GM12878 (cell line): ENCODE measurements around the gene SEMA4A. TPM values are rescaled to one million over a fixed set of nuclear protein-coding genes. Genes with fewer than 3 reads are reported as not detected.

Experiments
- ATAC-seq: fragments of 200-7000 bp; cut with Tn5 transposase; 3 replicates; pipeline ENCODE4 v1.9.1; 2020; ENCODE audit warnings: mild to moderate bottlenecking, moderate library complexity
- BruUV-seq: library from RNA; stranded (reverse); fragments of 400-500 nt; replicated peaks from 2 replicates; lab custom pipeline; 2021; lab: Mats Ljungman, UMichigan
- CTCF ChIA-PET: fragments of 300-600 bp; sonication (Branson Sonifier 250); formaldehyde crosslinking; extraction: SDS; loops from one replicate; lab custom pipeline; 2021; ENCODE audit warnings: inconsistent platforms; lab: Yijun Ruan, JAX
- POLR2A ChIA-PET: fragments of 350-600 bp; formaldehyde crosslinking; extraction: SDS; loops from one replicate; lab custom pipeline; 2021; ENCODE audit warnings: inconsistent platforms; lab: Charles Lee
- RAD21 ChIA-PET: fragments of 300-600 bp; sonication (Branson Sonifier 250); formaldehyde crosslinking; loops from one replicate; lab custom pipeline; 2023; ENCODE audit warnings: antibody characterized with exemption; ENCODE audit not compliant: unreplicated experiment; lab: Charles Lee
- SMC1A ChIA-PET: fragments of 300-600 bp; sonication (Branson Sonifier 250); formaldehyde crosslinking; loops from one replicate; lab custom pipeline; 2023; ENCODE audit not compliant: unreplicated experiment, uncharacterized antibody; lab: Charles Lee
- DNase-seq: peaks from one replicate; pipeline ENCODE4 v3.0.0-alpha.2; 2011; ENCODE audit warnings: low read depth, low spot score
- FAIRE-seq: peaks from 3 replicates; lab custom pipeline; 2011; peaks lifted over from hg19 to GRCh38; lab: Jason Lieb, UNC
- H2AFZ ChIP-seq: 2 replicates; pipeline ENCODE4 v1.6.0; 2011; ENCODE audit warnings: low read depth, low read length, control low read depth; ENCODE audit not compliant: control insufficient read depth
- H3K27ac ChIP-seq: 2 replicates; pipeline ENCODE4 v1.5.1; 2011; ENCODE audit warnings: control low read depth; ENCODE audit not compliant: control insufficient read depth, insufficient read depth
- H3K27me3 ChIP-seq, 2 experiments: replicated peaks in 1 of 2; 2 replicates each; pipeline versions ENCODE4 v1.6.0 to v1.6.1; 2011; ENCODE audit warnings: low read length in 1 of 2; ENCODE audit not compliant: control insufficient read depth in 2 of 2, insufficient read depth in 2 of 2
- H3K36me3 ChIP-seq, 2 experiments: 2 replicates each; pipeline ENCODE4 v1.5.1; 2011; ENCODE audit warnings: low read length in 1 of 2; ENCODE audit not compliant: control insufficient read depth in 2 of 2, insufficient read depth in 2 of 2
- H3K4me1 ChIP-seq: 2 replicates; pipeline ENCODE4 v1.6.1; 2011; ENCODE audit warnings: mild to moderate bottlenecking, low read length, moderate library complexity, mixed read lengths; ENCODE audit not compliant: control insufficient read depth, insufficient read depth
- H3K4me2 ChIP-seq: 2 replicates; pipeline ENCODE4 v1.6.0; 2011; ENCODE audit warnings: control low read depth; ENCODE audit not compliant: control insufficient read depth, insufficient read depth
- H3K4me3 ChIP-seq: fragments of 200-600 bp; sonication (generic); 2 replicates; pipeline ENCODE4 v1.5.1; 2016
- H3K79me2 ChIP-seq: 2 replicates; pipeline ENCODE4 v1.6.0; 2011; ENCODE audit warnings: low read length; ENCODE audit not compliant: control insufficient read depth, insufficient read depth
- H3K9ac ChIP-seq: 2 replicates; pipeline ENCODE4 v1.8.0; 2011; ENCODE audit warnings: low read length, control low read depth, mixed read lengths; ENCODE audit not compliant: control insufficient read depth, insufficient read depth
- H3K9me3 ChIP-seq: replicated peaks from 3 replicates; pipeline ENCODE4 v1.5.1; 2011; ENCODE audit warnings: mild to moderate bottlenecking, low read length; ENCODE audit not compliant: control insufficient read depth, insufficient read depth
- H4K20me1 ChIP-seq: 2 replicates; pipeline ENCODE4 v1.6.0; 2011; ENCODE audit not compliant: control insufficient read depth, insufficient read depth
- BCL11A ChIP-seq: IDR thresholded peaks from 2 replicates; pipeline ENCODE4 v1.6.1; 2011; ENCODE audit warnings: low read depth, low read length
- ETV6 ChIP-seq, 2 experiments: fragments of 450-650 bp in 1 of 2; IDR thresholded peaks in 1 of 2; conservative IDR thresholded peaks in 1 of 2; 2 replicates each; pipeline ENCODE4 v1.6.1; 2014; ENCODE audit warnings: antibody characterized with exemption in 1 of 2, borderline replicate concordance in 1 of 2, low read depth in 1 of 2, mild to moderate bottlenecking in 1 of 2, moderate library complexity in 1 of 2
- HDGF ChIP-seq: fragments of 450-650 bp; IDR thresholded peaks from 2 replicates; pipeline ENCODE4 v1.6.1; 2016; ENCODE audit warnings: antibody characterized with exemption
- IKZF1 ChIP-seq: fragments of 450-650 bp; conservative IDR thresholded peaks from 2 replicates; pipeline ENCODE4 v1.6.1; 2017; ENCODE audit warnings: antibody characterized with exemption, mild to moderate bottlenecking
- MEF2B ChIP-seq: fragments of 450-650 bp; IDR thresholded peaks from 2 replicates; pipeline ENCODE4 v1.6.1; 2018; ENCODE audit warnings: mild to moderate bottlenecking, moderate library complexity; ENCODE audit not compliant: partially characterized antibody, poor library complexity, severe bottlenecking
- MTA2 ChIP-seq: fragments of 450-650 bp; IDR thresholded peaks from 2 replicates; pipeline ENCODE4 v1.6.1; 2016; ENCODE audit warnings: low read depth, mild to moderate bottlenecking, moderate library complexity
- NFYA ChIP-seq: IDR thresholded peaks from 2 replicates; pipeline ENCODE4 v1.6.1; 2011; ENCODE audit warnings: low read depth, mild to moderate bottlenecking, low read length, improper control_type of control experiment, borderline replicate concordance
- NR2C1 ChIP-seq: fragments of 450-650 bp; IDR thresholded peaks from 2 replicates; pipeline ENCODE4 v1.6.1; 2017; ENCODE audit warnings: antibody characterized with exemption, mild to moderate bottlenecking, moderate library complexity
- RB1 ChIP-seq: fragments of 450-650 bp; formaldehyde crosslinking; IDR thresholded peaks from 2 replicates; pipeline ENCODE4 v1.6.1; 2017; ENCODE audit warnings: mild to moderate bottlenecking, borderline replicate concordance
- RFX5 ChIP-seq: IDR thresholded peaks from 2 replicates; pipeline ENCODE4 v1.6.1; 2011; ENCODE audit warnings: low read depth, low read length, improper control_type of control experiment
- RUNX3 ChIP-seq: IDR thresholded peaks from 2 replicates; pipeline ENCODE4 v1.6.1; 2012; ENCODE audit warnings: low read length, inconsistent platforms
- TCF7 ChIP-seq: IDR thresholded peaks from 2 replicates; pipeline ENCODE4 v1.6.1; 2014; ENCODE audit warnings: antibody characterized with exemption, borderline replicate concordance
- YY1 ChIP-seq: IDR thresholded peaks from 2 replicates; pipeline ENCODE4 v1.6.1; 2011; ENCODE audit warnings: low read depth, mild to moderate bottlenecking, low read length
- WGBS: methylation state at CpG from one replicate; pipeline ENCODE4 v1.1.6; 2016; ENCODE audit warnings: low lambda C conversion rate; ENCODE audit not compliant: insufficient replicate concordance, insufficient coverage; ENCODE audit errors: missing lambda C conversion rate; 5-methylcytosine and 5-hydroxymethylcytosine counted together
- in situ Hi-C: fragments of 300-500 bp; cut with MboI; formaldehyde crosslinking; loops from 9 replicates; pipeline ENCODE4 v1.14.3; 2018; ENCODE audit warnings: mixed read lengths
- intact Hi-C: fragments of 100-400 bp; cut with micrococcal nuclease; formaldehyde crosslinking; loops from one replicate; pipeline ENCODE4 v1.14.2; 2022; ENCODE audit not compliant: unreplicated experiment
- polyA plus RNA-seq, 11 experiments: library from polyadenylated mRNA; depleted of rRNA in 4 of 11; unstranded in 6 of 11; stranded (reverse) in 5 of 11; fragments of >200 nt; fragmentation: Nextera tagmentation in 4 of 11; fragmentation: Illumina TruSeq in 1 of 11; extraction: Ambion mirVana in 4 of 11; extraction: Trizol in 1 of 11; gene quantifications; 1 replicate in 1 of 11; 2 replicates in 10 of 11; pipeline versions ENCODE4 v1.2.1 to v1.2.3, GENCODE V29; 2011 to 2016; ENCODE audit warnings: inconsistent platforms in 2 of 11, missing spikeins in 2 of 11, low read depth in 1 of 11
- total RNA-seq, 4 experiments: library from RNA; depleted of rRNA in 3 of 4; stranded (reverse); fragments of >200 nt in 3 of 4; fragmentation: Illumina TruSeq in 1 of 4; extraction: Trizol in 1 of 4; gene quantifications; 2 replicates each; pipeline versions ENCODE4 v1.2.1 to v1.2.3, GENCODE V29; 2013 to 2021
- TF ChIP-seq, protein P1 (sequence below): fragments of 450-650 bp; IDR thresholded peaks from 2 replicates; pipeline ENCODE4 v1.6.1; 2018; ENCODE audit warnings: mild to moderate bottlenecking, low read depth, moderate library complexity; ENCODE audit not compliant: partially characterized antibody
- TF ChIP-seq, protein P2 (sequence below): fragments of 450-650 bp; IDR thresholded peaks from 2 replicates; pipeline ENCODE4 v1.6.1; 2016; ENCODE audit warnings: mild to moderate bottlenecking
- TF ChIP-seq, protein P3 (sequence below): fragments of 450-650 bp; formaldehyde crosslinking; IDR thresholded peaks from 2 replicates; pipeline ENCODE4 v1.4.0; 2020; ENCODE audit warnings: mild to moderate bottlenecking, moderate library complexity

Gene SEMA4A
- total and polyA plus RNA-seq, 10 of the 15 experiments (the other 5 are each of a cell fraction or from before 2014, with no cell fraction given): 2.6 to 64.2 (median 32.8) TPM

DNA sequence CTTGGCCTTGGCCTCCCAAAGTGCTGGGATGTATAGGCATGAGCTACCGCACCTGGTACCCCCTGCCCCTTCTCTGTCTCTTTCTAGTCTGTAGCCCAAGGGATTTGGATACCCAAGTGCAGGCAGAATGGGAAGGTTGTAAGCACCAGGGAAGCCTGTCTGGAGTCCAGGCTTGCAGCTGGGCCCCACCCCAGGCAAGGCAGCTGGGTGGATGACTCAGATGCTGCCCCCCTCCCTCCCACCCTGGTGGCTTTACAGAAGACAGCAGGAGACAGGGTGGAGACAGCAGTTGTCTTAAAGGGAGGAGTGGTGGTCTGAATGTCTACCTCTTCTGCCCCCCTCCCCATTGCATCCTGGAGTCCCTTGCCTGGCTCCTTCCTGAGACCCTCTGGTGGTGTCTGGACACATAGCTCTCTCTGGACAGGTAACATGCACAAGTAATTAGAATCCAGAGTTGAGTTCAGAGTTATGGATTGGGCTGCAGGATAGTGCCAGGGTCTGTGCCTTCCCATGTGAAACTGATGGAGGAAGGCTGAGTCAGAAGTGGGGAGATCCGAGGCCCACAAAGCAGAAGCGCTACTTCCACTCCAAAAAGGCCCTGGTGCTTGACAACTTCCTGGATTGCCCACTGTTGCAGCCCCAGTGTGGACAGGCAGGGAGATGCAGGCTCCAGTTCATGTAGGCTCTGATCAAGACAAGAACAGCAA is 33.7 kb upstream of the SEMA4A start:
- ChIA-PET CTCF (interaction anchor here (1.3 to 25.7 kb wide), 4 partner anchors 10 to 130 kb away, joined by 3 to 1294 read pairs (median 24); no protein-coding TSS in a partner anchor), SMC1A (interaction anchor here (9.2 to 23.6 kb wide), 2 partner anchors 9 to 21 kb away, joined by 92 to 874 read pairs; no protein-coding TSS in a partner anchor), POLR2A (interaction anchor here (0.5 to 12.7 kb wide), 7 partner anchors 9 to 113 kb away, joined by 3 to 128 read pairs (median 13); no protein-coding TSS in a partner anchor), RAD21 (interaction anchor here (1.2 to 22.2 kb wide), 3 partner anchors 8 to 30 kb away, joined by 3 to 695 read pairs (median 105); no protein-coding TSS in a partner anchor)
- BruUV-seq: TSS peak; percentile 21
- DNase-seq (no peak), ATAC-seq (peak; percentile 41), FAIRE-seq (peak; percentile 78)
- Histone ChIP-seq H3K79me2 (peaks cover 85% of the 10 kb centered on the region), H3K9ac (peak overlapping the region; percentile 47; the same call in 1 of the 2 replicates), H3K4me1 (peaks cover 42% of the 10 kb centered on the region), H3K36me3 (no peaks in the 10 kb centered on the region; a peak in 1 of 4 replicates), H3K27me3 (no peaks in the 10 kb centered on the region), H2AFZ (peak overlapping the region; percentile 18; the same call in 1 of the 2 replicates), H3K27ac (peak overlapping the region; percentile 64), H3K9me3 (no peaks in the 10 kb centered on the region), H3K4me2 (peak overlapping the region; percentile 81), H3K4me3 (peak overlapping the region; percentile 35; the same call in 1 of the 2 replicates), H4K20me1 (no peaks in the 10 kb centered on the region)
- in situ Hi-C loops: no loop called here
- intact Hi-C loops: no loop called here
- WGBS: 33% methylated on average over 3 of the region's 3 CpGs
- peak; percentile 82 for TF ChIP-seq IKZF1
- TF ChIP-seq TCF7: no peak
- TF ChIP-seq MEF2B: no peak
- TF ChIP-seq, protein P1, sequence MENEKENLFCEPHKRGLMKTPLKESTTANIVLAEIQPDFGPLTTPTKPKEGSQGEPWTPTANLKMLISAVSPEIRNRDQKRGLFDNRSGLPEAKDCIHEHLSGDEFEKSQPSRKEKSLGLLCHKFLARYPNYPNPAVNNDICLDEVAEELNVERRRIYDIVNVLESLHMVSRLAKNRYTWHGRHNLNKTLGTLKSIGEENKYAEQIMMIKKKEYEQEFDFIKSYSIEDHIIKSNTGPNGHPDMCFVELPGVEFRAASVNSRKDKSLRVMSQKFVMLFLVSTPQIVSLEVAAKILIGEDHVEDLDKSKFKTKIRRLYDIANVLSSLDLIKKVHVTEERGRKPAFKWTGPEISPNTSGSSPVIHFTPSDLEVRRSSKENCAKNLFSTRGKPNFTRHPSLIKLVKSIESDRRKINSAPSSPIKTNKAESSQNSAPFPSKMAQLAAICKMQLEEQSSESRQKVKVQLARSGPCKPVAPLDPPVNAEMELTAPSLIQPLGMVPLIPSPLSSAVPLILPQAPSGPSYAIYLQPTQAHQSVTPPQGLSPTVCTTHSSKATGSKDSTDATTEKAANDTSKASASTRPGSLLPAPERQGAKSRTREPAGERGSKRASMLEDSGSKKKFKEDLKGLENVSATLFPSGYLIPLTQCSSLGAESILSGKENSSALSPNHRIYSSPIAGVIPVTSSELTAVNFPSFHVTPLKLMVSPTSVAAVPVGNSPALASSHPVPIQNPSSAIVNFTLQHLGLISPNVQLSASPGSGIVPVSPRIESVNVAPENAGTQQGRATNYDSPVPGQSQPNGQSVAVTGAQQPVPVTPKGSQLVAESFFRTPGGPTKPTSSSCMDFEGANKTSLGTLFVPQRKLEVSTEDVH: no peak
- no peak for TF ChIP-seq NR2C1
- TF ChIP-seq YY1: no peak
- peak; percentile 49 for TF ChIP-seq RUNX3
- TF ChIP-seq, protein P2, sequence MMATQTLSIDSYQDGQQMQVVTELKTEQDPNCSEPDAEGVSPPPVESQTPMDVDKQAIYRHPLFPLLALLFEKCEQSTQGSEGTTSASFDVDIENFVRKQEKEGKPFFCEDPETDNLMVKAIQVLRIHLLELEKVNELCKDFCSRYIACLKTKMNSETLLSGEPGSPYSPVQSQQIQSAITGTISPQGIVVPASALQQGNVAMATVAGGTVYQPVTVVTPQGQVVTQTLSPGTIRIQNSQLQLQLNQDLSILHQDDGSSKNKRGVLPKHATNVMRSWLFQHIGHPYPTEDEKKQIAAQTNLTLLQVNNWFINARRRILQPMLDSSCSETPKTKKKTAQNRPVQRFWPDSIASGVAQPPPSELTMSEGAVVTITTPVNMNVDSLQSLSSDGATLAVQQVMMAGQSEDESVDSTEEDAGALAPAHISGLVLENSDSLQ: no peak
- no peak for TF ChIP-seq RB1
- TF ChIP-seq NFYA: no peak
- no peak for TF ChIP-seq BCL11A
- TF ChIP-seq ETV6 (conservative IDR thresholded peaks at IDR 0.05 in 1 of 2, IDR thresholded peaks at IDR 0.05 in 1 of 2; ENCODE audit: borderline replicate concordance in 1 of 2, low read depth in 1 of 2): peak in 1 of 2 experiments; percentile 68; a peak in 1 of 4 replicates
- TF ChIP-seq, protein P3, sequence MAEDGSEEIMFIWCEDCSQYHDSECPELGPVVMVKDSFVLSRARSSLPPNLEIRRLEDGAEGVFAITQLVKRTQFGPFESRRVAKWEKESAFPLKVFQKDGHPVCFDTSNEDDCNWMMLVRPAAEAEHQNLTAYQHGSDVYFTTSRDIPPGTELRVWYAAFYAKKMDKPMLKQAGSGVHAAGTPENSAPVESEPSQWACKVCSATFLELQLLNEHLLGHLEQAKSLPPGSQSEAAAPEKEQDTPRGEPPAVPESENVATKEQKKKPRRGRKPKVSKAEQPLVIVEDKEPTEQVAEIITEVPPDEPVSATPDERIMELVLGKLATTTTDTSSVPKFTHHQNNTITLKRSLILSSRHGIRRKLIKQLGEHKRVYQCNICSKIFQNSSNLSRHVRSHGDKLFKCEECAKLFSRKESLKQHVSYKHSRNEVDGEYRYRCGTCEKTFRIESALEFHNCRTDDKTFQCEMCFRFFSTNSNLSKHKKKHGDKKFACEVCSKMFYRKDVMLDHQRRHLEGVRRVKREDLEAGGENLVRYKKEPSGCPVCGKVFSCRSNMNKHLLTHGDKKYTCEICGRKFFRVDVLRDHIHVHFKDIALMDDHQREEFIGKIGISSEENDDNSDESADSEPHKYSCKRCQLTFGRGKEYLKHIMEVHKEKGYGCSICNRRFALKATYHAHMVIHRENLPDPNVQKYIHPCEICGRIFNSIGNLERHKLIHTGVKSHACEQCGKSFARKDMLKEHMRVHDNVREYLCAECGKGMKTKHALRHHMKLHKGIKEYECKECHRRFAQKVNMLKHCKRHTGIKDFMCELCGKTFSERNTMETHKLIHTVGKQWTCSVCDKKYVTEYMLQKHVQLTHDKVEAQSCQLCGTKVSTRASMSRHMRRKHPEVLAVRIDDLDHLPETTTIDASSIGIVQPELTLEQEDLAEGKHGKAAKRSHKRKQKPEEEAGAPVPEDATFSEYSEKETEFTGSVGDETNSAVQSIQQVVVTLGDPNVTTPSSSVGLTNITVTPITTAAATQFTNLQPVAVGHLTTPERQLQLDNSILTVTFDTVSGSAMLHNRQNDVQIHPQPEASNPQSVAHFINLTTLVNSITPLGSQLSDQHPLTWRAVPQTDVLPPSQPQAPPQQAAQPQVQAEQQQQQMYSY (CRISPR knock-in tag): no peak
- no peak for TF ChIP-seq RFX5
- TF ChIP-seq MTA2: peak; percentile 34; the same call in 1 of the 2 replicates
- no peak for TF ChIP-seq HDGF
